ENCODE data around the gene NR1H2.

DNA sequence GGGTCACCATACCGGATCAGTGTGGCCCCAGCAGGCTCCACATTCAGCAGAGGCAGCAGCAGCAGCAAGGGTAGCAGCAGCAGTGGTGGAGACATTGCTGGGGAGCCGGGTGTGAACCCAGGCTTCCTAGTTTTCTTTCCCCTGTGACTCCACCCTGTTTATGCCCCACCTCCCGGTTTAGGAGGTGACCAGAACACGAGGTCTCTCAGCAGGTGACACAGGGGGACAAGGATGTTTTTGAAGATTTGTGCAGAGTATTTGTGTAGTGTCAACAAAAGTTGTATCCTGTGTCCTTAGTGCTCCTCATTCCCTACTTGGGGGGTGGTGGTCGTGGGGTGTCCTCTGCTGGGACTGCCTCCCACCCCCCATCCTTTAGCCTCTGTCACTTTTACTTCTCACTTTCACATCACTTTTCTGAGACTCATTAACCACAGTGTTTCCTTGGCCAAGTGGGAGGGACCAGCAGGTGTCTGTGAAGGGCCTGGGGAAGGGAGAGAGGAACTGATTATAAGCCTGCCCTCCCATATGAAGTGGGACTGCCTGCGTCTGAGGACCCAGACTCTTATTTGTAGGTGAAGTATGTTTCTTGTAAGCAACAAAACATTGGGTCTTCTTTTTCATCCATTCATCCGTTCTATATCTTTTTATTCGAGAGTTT is 31.5 kb upstream of the NR1H2 start:
- TF ChIP-seq EZH2 (IDR thresholded peaks at IDR 0.05; ENCODE audit: insufficient read depth, poor library complexity, severe bottlenecking) (no peak), EZH2phosphoT487 (IDR thresholded peaks at IDR 0.05; ENCODE audit: insufficient read depth, low read depth) (no peak)

Measured in GM23248 (cell line).